Measurements from ENCODE around the gene NAGS. TPM values are rescaled to one million over a fixed set of nuclear protein-coding genes. Genes with fewer than 3 reads are reported as not detected.

The NAGS gene
- total RNA-seq, 1 experiment from 2014 or later = 3.7 TPM

DNA sequence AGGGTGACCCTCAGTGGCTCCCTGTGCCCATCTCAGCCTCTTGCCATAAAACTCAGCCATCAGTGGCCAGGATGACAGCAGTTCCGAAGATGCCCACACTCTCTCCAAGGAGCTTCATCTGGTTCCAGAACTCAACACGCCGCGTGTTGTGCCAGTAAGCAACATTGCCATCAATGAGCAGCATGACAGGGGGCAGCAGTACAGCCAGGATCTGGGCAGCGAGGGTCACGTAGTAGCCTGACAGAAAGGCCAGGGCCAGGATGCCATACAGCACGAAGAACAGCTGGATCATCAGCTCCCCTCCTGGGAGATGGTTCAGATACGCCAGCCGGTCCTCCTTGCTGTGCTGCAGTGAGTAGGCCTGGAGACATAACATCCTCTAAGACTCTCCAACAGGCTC lies 7.5 kb downstream of the NAGS start:
- Histone ChIP-seq H4K20me1 (ENCODE audit: control insufficient read depth, insufficient read depth, insufficient read length) (peaks cover 6% of the 10 kb centered on the region), H2BK15ac (ENCODE audit: low read depth, low read length) (no peak overlapping the region), H3K56ac (ENCODE audit: insufficient read length, low read depth, low read length) (no peak overlapping the region), H2BK5ac (ENCODE audit: insufficient read length, low read length) (no peak overlapping the region), H3T11ph (ENCODE audit: low read length) (no peak overlapping the region), H3K23ac (ENCODE audit: insufficient read length, low read depth, low read length) (no peak overlapping the region), H3K9ac (ENCODE audit: extremely low read depth, insufficient read length, low read length) (no peak overlapping the region), H2BK120ac (ENCODE audit: low read depth, low read length, poor library complexity, severe bottlenecking) (no peak overlapping the region), H3K27ac (ENCODE audit: insufficient read length, low read depth, low read length) (no peak overlapping the region), H3K79me2 (ENCODE audit: insufficient read depth, low read length) (no peaks in the 10 kb centered on the region), H3K27me3 (ENCODE audit: insufficient read depth, low read length) (no peaks in the 10 kb centered on the region), H4K5ac (ENCODE audit: insufficient read length, low read depth, low read length) (no peak overlapping the region), H3K9me3 (ENCODE audit: control insufficient read depth, low read depth, low read length) (no peaks in the 10 kb centered on the region), H4K91ac (ENCODE audit: insufficient read length, low read depth, low read length) (no peak overlapping the region), H2BK12ac (ENCODE audit: insufficient read length, low read depth, low read length) (no peak overlapping the region), H4K8ac (replicated peaks; ENCODE audit: insufficient read length, low read depth, low read length) (no peak overlapping the region), H3K23me2 (ENCODE audit: insufficient read length, low read depth, low read length, poor library complexity, severe bottlenecking) (peaks cover 18% of the 10 kb centered on the region), H2BK20ac (ENCODE audit: low read depth, low read length, poor library complexity, severe bottlenecking) (no peak overlapping the region), H3K4me1 (ENCODE audit: insufficient read depth, low read length) (peaks cover 3% of the 10 kb centered on the region; the same call in 1 of the 2 replicates), H2AFZ (ENCODE audit: low read length) (no peak overlapping the region), H2AK5ac (ENCODE audit: insufficient read length, low read length) (no peak overlapping the region), H3K4me2 (ENCODE audit: insufficient read depth, insufficient read length, low read length) (no peak overlapping the region), H3K18ac (ENCODE audit: insufficient read length, low read depth, low read length) (no peak overlapping the region), H3K14ac (ENCODE audit: insufficient read depth, low read length) (no peak overlapping the region), H3K4ac (ENCODE audit: low read depth, low read length) (no peak overlapping the region), H3K79me1 (ENCODE audit: insufficient read depth, low read depth, low read length, poor library complexity, severe bottlenecking) (no peaks in the 10 kb centered on the region)
- no peak for DNase-seq
- no peak overlapping the region; a peak in 1 of 5 replicates for H3K4me3 Mint-ChIP-seq
- no peak overlapping the region for H3K27ac Mint-ChIP-seq
- TF ChIP-seq, protein P1, sequence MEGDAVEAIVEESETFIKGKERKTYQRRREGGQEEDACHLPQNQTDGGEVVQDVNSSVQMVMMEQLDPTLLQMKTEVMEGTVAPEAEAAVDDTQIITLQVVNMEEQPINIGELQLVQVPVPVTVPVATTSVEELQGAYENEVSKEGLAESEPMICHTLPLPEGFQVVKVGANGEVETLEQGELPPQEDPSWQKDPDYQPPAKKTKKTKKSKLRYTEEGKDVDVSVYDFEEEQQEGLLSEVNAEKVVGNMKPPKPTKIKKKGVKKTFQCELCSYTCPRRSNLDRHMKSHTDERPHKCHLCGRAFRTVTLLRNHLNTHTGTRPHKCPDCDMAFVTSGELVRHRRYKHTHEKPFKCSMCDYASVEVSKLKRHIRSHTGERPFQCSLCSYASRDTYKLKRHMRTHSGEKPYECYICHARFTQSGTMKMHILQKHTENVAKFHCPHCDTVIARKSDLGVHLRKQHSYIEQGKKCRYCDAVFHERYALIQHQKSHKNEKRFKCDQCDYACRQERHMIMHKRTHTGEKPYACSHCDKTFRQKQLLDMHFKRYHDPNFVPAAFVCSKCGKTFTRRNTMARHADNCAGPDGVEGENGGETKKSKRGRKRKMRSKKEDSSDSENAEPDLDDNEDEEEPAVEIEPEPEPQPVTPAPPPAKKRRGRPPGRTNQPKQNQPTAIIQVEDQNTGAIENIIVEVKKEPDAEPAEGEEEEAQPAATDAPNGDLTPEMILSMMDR (conservative IDR thresholded peaks at IDR 0.05) = no peak
- H3K4me1 Mint-ChIP-seq = peaks cover 17 to 20% of the 10 kb centered on the region in 2 experiments
- WGBS (ENCODE audit: extremely low coverage, insufficient read length, low lambda C conversion rate) = no CpG with 5 or more reads among the region's 9 CpGs
- no peaks in the 10 kb centered on the region for H3K9me3 Mint-ChIP-seq
- peaks cover 7 to 18% (median 16%) of the 10 kb centered on the region in 3 experiments; a peak in 6 of 7 replicates for H3K36me3 Mint-ChIP-seq (ENCODE audit: insufficient read depth in 1 of 3, low read depth in 3 of 3)
- H3K27me3 Mint-ChIP-seq (ENCODE audit: low read depth) = no peaks in the 10 kb centered on the region; the same call in 1 of the 2 replicates
